ENCODE data around the gene RBL1. TPM values are rescaled to one million over a fixed set of nuclear protein-coding genes. Genes with fewer than 3 reads are reported as not detected.
"Not testable (repeated sequence)": the region's sequence is repeated elsewhere in the genome, so short reads cannot be mapped to it uniquely, and the experiment has no call there.

The RBL1 gene
- total RNA-seq, 1 donor from 2014 or later, result 3.2 TPM

GRCh38 chr20:37071481-37071911 lies 24.3 kb downstream of the RBL1 start:
- H3K36me3 ChIP-seq (ENCODE audit: control insufficient read depth, insufficient read depth, low read length), result no peaks in the 10 kb centered on the region
- FAIRE-seq (no peak), DNase-seq (ENCODE audit: low read depth) (peak; percentile 89)
- TF ChIP-seq CTCF (IDR thresholded peaks at IDR 0.05; ENCODE audit: insufficient read depth, low read length, severe bottlenecking), result no peak
- no peak overlapping the region for H3K4me3 ChIP-seq (ENCODE audit: low read depth, low read length)
- no peaks in the 10 kb centered on the region for H3K27me3 ChIP-seq (ENCODE audit: control insufficient read depth, insufficient read depth, low read length)

- FAIRE-seq; H3K4me3 ChIP-seq (ENCODE audit: low read depth, low read length); DNase-seq (ENCODE audit: low read depth): not testable (repeated sequence)
Measured at GRCh38 chr20:37069563-37069962, 26.2 kb downstream of the RBL1 start.

GRCh38 chr20:37066168-37066567 lies 29.6 kb downstream of the RBL1 start:
- Histone ChIP-seq H3K27me3 (ENCODE audit: control insufficient read depth, insufficient read depth, low read length) (no peaks in the 10 kb centered on the region), H3K36me3 (ENCODE audit: control insufficient read depth, insufficient read depth, low read length) (peaks cover 1% of the 10 kb centered on the region), H3K4me3 (ENCODE audit: low read depth, low read length) (no peak overlapping the region)
- FAIRE-seq, result no peak
- no peak for DNase-seq (ENCODE audit: low read depth)
- no peak for TF ChIP-seq CTCF (IDR thresholded peaks at IDR 0.05; ENCODE audit: insufficient read depth, low read length, severe bottlenecking)

More at GRCh38 chr20:37069563-37069962, 26.2 kb downstream of the RBL1 start:
- not testable (repeated sequence) for H3K36me3 ChIP-seq (ENCODE audit: control insufficient read depth, insufficient read depth, low read length); H3K27me3 ChIP-seq (ENCODE audit: control insufficient read depth, insufficient read depth, low read length)

- TF ChIP-seq CTCF (IDR thresholded peaks at IDR 0.05; ENCODE audit: insufficient read depth, low read length, severe bottlenecking), result no peak
- H3K36me3 ChIP-seq (ENCODE audit: control insufficient read depth, insufficient read depth, low read length), result peaks cover 1% of the 10 kb centered on the region
Measured at GRCh38 chr20:37055276-37055675, 40.5 kb downstream of the RBL1 start.

GRCh38 chr20:37053230-37053950 lies 42.4 kb downstream of the RBL1 start:
- peak; percentile 15 for DNase-seq (ENCODE audit: low read depth)
- FAIRE-seq, result no peak
- H3K27me3 ChIP-seq (ENCODE audit: control insufficient read depth, insufficient read depth, low read length), result no peaks in the 10 kb centered on the region
- no peak for TF ChIP-seq CTCF (IDR thresholded peaks at IDR 0.05; ENCODE audit: insufficient read depth, low read length, severe bottlenecking)
- peaks cover 1% of the 10 kb centered on the region for H3K36me3 ChIP-seq (ENCODE audit: control insufficient read depth, insufficient read depth, low read length)
- no peak overlapping the region for H3K4me3 ChIP-seq (ENCODE audit: low read depth, low read length)

More at GRCh38 chr20:37055276-37055675, 40.5 kb downstream of the RBL1 start:
- DNase-seq (ENCODE audit: low read depth), result no peak
- no peak for FAIRE-seq
- Histone ChIP-seq H3K4me3 (ENCODE audit: low read depth, low read length) (no peak overlapping the region), H3K27me3 (ENCODE audit: control insufficient read depth, insufficient read depth, low read length) (no peaks in the 10 kb centered on the region)

- no peak for DNase-seq (ENCODE audit: low read depth)
- no peak overlapping the region for H3K4me3 ChIP-seq (ENCODE audit: low read depth, low read length)
- no peak for FAIRE-seq
- H3K27me3 ChIP-seq (ENCODE audit: control insufficient read depth, insufficient read depth, low read length), result no peaks in the 10 kb centered on the region
- TF ChIP-seq CTCF (IDR thresholded peaks at IDR 0.05; ENCODE audit: insufficient read depth, low read length, severe bottlenecking), result no peak
- H3K36me3 ChIP-seq (ENCODE audit: control insufficient read depth, insufficient read depth, low read length), result no peaks in the 10 kb centered on the region
Measured at GRCh38 chr20:37042986-37043972, 52.5 kb downstream of the RBL1 start.

- H3K4me3 ChIP-seq (ENCODE audit: low read depth, low read length); FAIRE-seq; H3K36me3 ChIP-seq (ENCODE audit: control insufficient read depth, insufficient read depth, low read length); DNase-seq (ENCODE audit: low read depth); H3K27me3 ChIP-seq (ENCODE audit: control insufficient read depth, insufficient read depth, low read length): not testable (repeated sequence)
Measured at GRCh38 chr20:37039366-37039765, 56.4 kb downstream of the RBL1 start.
